Thyroid gland (tissue), 4 donors: ENCODE measurements around the gene KLKB1.

Experiments
- CTCF ChIP-seq, 6 experiments: fragments of 200-600 bp in 3 of 6; fragments of 450-650 bp in 3 of 6; sonication (generic) in 3 of 6; IDR thresholded peaks; one replicate each; pipeline ENCODE4 v1.5.1; 2016 to 2019; ENCODE audit warnings: antibody characterized with exemption in 6 of 6, mild to moderate bottlenecking in 2 of 6, inconsistent platforms in 1 of 6, moderate library complexity in 1 of 6
- POLR2A ChIP-seq, 2 donors: fragments of 450-650 bp; IDR thresholded peaks; one replicate each; pipeline ENCODE4 v1.6.1; 2017; ENCODE audit warnings: antibody characterized with exemption in 2 of 2, mild to moderate bottlenecking in 2 of 2, moderate library complexity in 1 of 2

- TF ChIP-seq CTCF (IDR thresholded peaks at IDR 0.05), result no peak
- no peak for TF ChIP-seq POLR2A (IDR thresholded peaks at IDR 0.05)
Measured at GRCh38 chr4:186226521-186227189, 652 bp upstream of the KLKB1 start.
